HG03432 (cell line): Measurements from ENCODE around the gene DLX6.

Experiments
- ATAC-seq: cut with Tn5 transposase; IDR thresholded peaks from one replicate; pipeline ENCODE4 v1.9.1; 2021; ENCODE audit warnings: mild to moderate bottlenecking, moderate library complexity; ENCODE audit not compliant: unreplicated experiment

Gene DLX6

DNA sequence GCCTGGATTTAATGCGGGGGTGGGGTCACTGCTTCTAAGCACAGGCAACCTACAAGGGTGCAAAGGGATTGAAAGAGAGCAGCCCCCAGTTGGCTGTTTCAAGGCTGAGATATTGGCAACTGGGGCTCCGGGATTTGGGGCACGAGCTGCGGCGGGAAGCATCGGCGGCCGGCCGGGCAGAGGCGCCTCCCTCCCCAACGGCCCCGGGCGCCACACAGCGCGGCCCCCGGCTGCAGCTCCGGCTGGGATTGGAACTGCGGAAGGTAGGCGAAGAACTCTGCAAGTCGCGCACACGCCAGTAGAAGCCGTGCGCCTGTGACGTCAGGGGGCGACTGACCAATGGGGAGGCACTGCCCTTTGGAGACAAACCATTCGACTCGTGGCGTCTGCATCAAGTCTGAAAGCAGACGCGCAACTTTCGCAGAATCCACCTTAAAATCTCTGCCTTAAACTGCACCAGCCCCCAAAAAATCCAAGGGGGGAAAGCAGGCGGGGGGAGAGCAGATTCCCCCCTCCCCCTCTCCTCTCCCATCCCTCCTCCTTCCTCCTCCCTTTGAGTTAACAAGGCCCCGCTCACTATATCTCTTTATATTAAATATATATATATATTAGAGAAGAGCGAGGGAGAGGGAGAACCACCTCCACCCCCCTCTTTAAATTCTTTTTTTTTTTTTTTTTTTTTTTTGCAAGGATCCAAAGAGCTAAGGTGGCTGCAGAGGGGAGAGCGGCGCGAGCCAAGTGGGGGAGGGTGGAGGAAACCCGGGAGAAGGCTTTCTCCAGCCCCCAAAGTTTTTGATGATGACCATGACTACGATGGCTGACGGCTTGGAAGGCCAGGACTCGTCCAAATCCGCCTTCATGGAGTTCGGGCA is at the start of gene DLX6:
Gene DLX6, plus strand, starts transcription at position 371 of the 872 bp plus-strand sequence. Its CDS starts 425 bp downstream, at position 796.
- peak; percentile 44 for ATAC-seq

DNA sequence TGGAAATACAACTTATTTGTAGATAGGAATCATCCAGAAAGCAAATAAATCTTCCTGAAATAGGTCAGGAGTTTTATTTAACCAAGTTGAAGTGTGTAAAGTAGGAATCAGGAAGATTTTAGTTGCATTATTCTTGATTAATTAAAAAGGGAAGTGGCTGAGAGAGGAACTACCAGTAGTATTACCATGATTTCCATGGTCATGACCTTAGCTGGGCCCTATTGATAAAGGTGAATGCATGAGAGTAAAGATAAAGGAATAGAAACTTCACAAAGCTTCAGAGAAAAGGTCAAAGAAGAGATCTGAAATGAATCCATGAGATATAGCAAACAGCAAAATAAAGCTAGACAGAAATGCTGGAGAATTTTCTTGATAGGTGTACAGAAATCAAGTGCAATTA is 46.2 kb upstream of the DLX6 start:
- no peak for ATAC-seq

DNA sequence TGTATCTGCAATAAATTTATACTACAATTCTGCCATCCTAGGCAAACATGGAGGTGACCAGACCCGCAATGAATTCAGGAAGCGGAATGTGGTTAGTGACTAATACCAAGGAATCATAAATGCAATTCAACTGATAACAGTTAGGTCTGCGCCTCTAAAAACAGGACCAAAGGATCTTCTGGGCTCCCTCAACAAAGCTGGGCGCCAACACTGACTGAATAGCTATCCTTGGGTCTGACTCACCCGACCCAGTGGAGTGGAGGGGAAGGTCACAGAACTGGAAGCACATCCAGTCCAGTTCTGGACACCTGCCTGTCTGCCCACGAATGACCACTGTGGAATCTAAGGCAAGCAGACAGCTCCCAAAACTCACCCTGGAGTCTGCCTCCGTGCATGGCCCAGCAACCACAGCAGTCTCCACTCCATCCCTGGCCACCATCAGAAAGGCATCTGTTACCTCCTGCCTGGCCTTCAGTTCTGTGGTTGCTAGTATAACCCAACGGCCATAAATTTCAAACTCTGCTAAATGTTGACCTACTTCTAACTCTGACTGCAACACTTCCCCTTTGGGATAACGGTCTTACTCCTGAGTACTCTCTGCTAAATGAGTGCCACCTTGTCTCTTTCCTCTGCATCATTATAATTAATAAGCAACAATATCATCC is 43.0 kb upstream of the DLX6 start:
- no peak for ATAC-seq

DNA sequence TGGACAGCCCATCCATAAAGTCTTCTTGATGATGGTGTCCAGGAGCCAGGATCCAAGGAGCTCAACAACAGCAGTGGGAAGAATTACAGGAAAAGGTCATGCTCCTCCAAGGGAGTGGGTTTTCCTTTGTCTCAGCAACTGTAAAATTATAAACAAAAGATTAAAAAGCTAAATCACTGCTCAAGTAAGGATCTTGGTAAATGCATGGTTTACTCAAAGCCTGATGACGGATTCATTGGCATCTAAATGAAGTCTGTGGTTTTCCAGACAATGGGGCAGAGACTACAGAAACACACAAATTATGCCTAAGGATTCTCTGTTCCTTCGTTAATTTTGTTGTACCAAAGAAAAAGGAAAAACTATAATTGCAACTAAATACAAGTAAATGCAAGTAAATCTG is 36.4 kb upstream of the DLX6 start:
- no peak for ATAC-seq

DNA sequence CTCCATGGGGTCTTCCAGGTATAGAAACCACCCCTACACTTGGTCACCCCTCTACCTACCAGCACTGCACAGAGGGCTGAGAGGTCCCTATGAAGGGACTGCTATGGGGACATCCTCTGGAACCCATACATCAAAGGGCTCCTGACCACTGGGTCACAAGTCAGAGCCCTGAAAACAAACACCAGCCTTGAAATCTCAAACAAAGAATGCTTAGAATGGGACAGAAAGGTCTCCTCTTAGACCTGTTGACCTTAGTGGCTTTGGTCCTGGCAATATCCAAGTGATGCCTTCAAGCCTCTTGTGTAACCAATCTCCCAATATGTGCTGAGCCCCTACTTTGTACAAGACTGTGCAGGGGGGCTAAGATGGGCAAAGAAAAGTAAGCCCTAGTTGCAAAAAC is 34.6 kb upstream of the DLX6 start:
- no peak for ATAC-seq

DNA sequence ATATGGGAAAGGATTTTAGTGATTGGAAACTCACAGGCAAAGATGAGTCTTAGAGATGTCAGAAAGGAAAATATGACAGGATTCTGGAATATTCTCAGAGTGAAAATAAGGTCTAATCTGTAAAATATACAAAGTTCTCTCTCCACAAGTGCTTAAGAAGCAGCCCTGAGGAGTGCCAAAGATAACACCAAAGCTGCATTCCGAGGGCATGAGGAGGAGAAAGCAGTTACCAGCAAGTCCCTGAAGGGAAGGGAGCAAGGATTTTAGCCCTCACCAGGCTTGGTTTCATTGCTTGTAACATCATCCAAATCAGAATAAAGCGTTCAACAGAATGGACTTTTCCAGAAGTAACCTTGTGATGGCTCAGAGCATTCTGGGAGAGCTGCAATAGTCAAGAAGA is 31.4 kb upstream of the DLX6 start:
- ATAC-seq, result no peak

DNA sequence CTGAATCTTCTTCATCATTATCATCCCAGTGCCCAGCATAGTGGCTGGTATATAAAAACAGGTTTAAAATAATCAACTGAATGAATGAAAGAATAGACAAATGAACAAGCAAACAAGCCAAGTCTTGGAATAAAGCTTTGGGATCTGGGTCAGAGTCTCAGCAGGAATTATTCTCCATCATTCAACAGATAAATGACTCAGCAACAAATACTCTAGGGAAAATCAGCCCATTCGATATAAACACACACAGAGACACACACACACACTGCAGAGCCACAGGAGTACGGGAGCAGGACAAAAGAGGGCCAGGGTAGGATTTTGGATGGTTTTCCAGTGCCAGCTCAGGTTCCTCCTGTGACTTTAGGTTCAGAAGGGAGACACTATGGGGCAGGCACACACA is 29.2 kb upstream of the DLX6 start:
- no peak for ATAC-seq

DNA sequence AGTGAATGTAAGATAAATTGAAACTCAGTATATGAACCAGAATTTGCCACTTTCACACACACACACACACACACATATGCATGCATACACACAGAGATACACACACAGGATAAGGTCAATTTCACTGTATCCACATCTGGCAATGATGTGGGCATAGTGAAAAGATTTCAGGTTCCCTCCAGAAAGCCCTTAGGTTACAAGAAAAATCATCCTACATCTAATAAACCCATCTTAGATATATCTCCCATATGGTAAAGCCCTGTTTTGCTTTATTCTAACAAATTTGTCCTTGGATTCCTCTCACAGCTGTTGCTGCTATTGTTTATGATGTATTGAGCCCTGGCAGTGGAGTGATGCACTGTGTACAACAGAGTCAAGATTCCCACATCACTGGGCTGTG is 27.9 kb upstream of the DLX6 start:
- ATAC-seq, result no peak

DNA sequence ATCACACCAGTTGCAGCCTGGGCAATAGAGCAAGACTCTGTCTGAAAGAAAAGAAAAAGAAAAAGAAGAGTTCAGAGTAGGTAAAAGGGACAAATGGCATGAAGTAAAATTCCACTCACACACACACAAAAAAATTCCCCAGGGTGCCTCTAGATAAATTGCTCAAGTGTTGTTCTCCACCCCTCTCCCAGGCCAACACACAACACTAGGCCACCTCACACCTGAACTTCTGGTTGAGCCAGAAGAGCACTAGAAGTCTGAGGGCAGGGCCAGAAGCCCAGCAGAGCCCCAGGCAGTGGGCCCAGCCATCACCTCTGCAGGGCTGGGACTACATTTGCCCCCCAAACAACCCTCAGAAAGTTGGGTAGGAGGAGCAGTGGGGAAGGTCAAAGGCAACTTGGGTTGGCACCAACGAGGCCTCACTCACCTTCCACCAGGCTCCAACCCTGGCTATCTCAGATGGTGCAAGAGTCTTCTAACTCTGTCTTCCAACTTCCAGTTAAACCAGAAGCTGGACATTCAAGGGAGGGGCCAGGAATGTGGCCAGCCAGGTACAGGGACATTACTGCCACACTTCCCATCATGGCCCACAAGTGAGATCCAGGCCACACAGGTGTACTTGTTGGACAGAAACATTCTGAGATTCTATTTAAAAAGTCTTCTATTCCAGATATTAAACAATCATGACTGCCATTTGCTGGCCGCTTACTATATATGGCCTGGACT is 25.6 kb upstream of the DLX6 start:
- no peak for ATAC-seq

DNA sequence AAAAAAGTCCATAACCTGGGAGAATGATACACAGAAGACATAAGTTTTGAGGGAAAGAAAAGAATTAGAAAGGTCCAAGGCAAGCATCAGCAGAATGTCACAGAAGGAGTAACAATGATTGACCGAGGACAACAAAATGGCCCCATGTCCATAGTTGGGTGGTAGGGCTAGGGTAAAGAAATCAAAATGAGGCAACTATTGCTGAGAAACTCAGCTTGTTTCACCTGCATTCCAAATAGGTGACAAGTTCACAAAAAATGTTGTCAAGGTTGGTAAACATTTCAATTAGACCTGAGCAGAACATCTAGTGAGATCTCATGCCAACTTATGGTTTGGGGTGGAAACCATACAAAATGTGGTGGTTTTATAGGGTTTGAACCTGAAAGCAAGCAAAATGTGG is 22.8 kb upstream of the DLX6 start:
- no peak for ATAC-seq

DNA sequence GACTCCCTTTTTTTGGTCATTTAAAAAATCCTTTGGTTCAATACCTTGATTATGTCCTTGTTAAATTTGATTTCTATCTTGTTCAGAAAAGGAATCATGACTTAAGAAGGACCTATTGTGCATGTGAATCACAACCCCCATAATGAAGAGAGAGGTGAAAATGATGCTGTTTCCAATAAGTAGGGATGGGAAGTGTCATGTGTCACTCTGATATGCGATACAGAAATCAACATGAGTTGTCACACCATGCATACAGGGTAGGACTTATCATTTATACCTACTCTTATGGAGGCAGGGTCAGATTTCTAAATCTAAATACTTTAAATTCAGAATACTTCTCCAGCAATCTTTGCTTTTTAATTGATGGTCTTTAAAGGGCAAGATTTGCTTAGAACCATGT is 19.4 kb upstream of the DLX6 start:
- ATAC-seq, result no peak

DNA sequence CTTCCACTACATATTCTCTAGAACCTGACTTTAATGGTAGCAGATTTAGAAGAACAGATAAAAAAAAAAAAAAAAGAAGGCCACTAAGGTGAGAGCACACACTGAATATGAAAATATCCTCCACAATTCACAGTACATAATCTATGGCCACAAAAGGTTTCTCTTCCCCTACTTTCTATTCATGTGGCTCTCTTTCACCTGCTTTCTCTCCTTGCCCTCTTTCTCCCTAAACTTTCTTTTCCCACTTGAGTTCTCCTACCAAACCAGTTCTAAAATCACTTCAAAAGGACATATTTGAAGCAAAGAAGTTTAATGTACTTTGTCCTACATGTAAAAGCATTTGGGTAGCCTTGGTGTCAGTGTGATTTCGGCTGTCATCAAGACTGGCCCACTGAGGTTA is 18.5 kb upstream of the DLX6 start:
- ATAC-seq, result no peak

DNA sequence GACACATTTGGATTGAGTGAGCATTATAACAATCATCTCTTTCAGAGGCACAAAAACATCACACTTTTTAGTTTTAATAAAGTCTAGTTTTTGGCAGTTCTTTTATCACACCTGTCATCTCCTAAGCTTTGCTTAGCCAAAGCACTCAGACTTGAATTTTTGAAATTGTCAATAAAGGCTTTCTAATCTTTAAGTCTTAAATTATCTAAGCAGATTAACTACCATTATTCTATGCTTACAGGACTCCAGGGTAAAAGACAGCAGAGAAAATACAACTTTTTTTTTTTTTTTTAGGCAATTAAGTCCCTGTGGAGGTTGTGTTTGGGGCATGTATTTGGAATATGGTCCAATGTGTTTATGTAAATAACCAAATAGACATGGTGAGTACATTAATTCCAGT is 17.6 kb upstream of the DLX6 start:
- no peak for ATAC-seq

DNA sequence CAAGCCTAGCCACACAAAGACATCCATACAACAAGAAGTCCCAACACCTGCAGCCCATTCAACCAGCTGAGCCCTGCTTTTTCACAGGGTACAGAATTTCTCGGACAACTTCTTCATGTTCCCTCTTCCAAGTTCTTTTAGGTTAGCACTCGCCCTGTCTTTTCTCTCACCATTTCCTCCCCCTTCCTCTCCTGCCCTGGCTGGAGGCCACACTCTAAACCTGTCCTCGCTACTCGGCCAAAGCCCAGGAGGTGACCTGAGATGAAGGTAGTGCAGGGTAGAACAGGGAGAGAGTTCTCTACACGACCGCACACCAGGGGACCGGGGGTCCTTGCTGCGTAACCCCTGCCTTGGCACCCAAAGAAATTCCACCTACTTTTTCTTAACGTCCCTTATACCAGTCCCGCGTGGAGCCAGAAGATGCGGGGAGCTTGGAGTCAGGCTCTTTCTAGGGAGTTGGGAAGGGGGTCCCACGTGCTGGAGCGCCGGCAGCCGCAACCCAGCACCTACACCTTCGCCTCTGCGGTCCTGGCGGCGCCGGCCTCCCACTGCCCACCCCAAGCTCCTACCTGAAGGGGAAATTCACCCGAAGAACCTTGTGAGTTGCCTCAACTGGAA is 16.0 kb upstream of the DLX6 start:
- ATAC-seq, result no peak

DNA sequence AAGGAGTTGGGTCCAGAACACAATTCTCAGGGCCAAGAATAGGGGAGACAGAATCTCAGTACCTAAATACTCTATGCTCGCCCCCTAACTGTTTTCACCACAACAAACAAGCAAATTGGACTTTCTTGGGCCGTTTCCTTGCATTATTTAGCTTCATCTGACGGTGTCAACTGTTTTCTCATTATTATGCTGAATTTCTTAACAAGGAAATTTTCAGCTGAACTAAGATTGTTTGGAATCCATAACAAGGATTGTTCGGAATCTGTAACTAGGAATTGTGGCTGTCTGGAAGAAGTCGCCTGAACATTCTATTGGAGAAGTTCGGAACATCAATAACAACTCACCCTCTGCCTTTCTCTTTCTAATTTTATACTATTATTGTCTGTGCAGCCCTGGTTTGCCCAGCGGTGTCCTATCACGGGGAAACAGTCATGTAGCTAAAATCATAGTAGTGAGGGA is 15.5 kb upstream of the DLX6 start:
- ATAC-seq, result no peak

DNA sequence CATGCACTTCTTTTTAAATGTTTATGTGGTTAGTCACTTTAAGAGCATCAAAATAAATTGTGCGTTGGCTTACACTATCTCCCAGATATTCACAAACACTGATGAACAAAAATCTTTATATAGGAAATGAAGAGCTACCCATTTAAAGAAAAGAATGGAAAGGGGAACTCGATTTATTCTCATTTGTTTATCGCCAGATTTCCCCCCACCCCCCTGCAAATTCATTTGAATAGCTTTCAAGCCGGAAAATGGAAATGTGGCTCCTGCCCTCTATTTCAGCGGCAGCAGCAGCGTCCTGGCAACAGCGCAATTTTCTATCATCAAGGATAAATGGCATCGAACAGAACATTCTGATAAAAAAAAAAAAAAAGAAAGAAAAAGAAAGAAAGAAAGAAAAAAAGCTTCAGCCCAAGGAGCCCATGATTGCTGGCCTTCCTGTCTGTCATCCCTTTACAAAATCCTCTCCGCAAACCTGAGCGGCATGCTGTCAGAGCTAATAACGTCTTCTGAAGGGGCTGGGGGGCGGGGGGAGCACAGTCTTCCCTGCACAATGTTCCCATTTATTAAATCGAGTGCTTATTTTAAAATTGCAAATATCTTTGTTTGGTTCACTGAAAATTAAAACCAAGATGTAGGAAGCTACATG is 13.7 kb upstream of the DLX6 start:
- ATAC-seq, result no peak

DNA sequence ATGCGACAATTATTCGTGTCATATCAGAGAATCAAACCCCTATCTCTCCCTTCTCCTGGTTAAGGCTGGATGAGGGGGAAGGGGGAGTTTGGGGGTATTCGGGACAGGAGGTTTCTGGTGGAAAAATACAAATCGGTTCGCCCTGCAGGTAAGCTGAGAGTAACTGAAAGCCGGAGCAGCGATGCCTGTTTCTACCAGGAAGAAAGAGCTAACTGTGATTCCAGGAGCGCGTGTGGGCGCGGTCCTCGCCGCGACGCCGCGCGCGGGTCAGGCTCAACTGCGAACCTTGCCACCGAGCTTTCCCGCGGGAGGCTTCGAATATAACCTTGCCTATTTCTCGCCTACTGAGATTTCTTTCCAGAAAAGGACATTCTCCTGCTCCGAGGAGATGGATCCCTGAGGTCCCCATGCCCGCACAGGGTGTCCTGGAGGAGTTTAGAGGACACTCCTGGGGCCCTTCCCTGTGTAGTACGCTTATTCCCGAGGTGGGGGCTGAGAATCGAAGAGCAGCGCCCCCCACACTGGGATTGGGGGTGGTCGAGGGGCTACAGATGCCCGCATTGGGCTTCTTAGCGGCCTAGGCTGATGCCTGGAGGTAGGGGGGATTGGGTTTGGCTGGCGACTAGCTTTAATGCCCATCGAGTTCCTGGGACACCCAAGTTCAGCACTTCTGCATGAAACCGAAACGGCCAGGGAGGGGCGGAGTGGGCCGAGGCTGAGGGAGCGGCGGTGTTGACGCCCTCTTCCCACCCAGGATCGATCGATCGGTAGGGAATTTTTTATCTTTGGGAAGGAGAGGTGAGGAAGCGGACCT is 13.0 kb upstream of the DLX6 start:
- ATAC-seq, result no peak

DNA sequence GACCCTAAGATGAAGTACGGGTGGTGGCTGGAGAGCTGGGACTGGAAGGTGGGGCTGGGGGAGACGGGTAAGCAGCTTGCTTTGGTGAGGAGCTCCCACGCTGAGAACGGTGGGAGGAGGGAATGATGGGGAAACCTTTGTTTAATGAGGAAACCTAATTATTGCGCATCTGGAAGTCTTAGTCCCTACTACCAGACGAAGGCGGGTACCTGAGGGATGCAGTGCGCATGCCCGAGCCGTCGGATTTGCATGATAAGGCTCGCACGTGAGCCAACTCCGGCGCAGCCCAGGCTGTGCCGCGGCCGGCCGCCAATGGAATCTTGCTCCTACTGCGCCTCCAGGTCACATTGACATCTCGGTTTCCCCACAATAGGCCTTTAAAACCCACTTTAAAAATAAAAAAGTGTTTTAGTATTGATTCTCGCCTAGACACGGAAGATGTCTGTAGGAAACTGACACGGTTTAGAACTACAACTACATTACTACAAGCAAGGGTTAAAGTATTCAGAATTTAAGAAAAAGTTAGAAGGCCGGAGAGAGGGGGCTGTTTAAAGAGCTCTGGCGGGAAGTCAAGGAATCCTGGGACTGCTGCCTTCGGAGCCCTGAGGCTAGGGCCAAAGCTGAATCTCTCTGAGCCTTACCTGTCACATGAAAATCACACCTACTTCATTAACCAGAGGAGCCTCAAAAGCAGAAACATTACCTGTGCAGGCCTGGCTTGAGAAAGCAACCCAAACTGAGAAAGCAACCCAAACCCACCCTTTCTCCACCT is 12.1 kb upstream of the DLX6 start:
- ATAC-seq, result no peak

DNA sequence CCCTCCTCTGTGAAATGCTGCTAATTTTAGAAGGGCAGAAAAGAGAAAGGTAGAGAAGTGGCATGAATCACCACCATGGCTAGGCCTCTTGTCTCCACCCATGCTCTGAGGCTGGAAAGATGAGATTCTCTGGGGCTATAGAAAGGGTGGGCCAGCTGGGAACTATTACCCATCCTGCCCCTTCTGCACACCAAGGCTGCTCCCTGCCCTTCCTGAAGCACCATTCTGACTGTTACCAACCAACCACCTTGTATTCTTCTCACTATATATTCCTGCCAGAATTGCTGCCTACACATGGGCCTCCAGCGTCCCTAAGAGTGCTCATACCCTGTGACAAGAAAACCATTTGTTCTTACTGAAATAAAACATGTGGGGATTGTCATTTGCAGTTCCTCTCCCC is 11.4 kb upstream of the DLX6 start:
- no peak for ATAC-seq
